B cell (primary cell): Measurements from ENCODE around the gene GRK5.

ENCODE experiments used
- EZH2 ChIP-seq: IDR thresholded peaks from 2 replicates; pipeline ENCODE4 v1.6.1; 2012; ENCODE audit warnings: borderline replicate concordance, low read depth, mild to moderate bottlenecking, moderate library complexity, low read length; ENCODE audit not compliant: insufficient read depth, poor library complexity, severe bottlenecking
- TF ChIP-seq, protein P1 (sequence below): fragments of 200-600 bp; IDR thresholded peaks from one replicate; pipeline ENCODE4 v1.8.0; 2022; ENCODE audit warnings: antibody characterized with exemption, mild to moderate bottlenecking

DNA sequence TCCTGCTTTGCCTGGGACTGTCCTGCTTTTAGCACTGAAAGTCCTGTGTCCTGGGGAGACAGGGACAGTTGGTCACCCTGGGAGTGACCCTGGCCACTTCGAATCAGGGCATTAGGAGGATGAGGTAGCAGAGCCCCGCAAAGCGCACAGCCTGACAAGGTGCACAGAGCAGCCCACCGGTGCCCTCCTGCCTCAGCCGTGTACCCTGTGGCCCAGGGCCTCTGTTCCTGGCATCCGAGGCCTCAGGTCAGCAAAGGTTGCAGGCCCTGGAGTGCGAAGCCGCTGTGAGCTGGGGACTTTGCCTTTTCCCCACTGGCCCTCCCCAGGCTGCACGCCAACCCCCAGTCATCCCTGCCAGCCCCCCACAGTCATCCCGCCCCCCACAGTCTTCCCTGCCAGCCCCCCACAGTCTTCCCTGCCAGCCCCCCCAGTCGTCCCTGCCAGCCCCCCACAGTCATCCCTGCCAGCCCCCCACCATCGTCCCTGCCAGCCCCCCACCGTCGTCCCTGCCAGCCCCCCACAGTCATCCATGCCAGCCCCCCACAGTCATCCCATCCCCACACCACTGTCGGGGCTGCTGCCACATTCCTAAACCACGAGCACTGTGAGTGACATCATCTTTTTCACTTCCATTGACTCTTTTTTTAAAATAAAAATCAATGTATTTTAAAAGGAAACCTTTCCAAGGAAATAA, 243.4 kb downstream of the GRK5 start:
- TF ChIP-seq EZH2: no peak
- TF ChIP-seq, protein P1, sequence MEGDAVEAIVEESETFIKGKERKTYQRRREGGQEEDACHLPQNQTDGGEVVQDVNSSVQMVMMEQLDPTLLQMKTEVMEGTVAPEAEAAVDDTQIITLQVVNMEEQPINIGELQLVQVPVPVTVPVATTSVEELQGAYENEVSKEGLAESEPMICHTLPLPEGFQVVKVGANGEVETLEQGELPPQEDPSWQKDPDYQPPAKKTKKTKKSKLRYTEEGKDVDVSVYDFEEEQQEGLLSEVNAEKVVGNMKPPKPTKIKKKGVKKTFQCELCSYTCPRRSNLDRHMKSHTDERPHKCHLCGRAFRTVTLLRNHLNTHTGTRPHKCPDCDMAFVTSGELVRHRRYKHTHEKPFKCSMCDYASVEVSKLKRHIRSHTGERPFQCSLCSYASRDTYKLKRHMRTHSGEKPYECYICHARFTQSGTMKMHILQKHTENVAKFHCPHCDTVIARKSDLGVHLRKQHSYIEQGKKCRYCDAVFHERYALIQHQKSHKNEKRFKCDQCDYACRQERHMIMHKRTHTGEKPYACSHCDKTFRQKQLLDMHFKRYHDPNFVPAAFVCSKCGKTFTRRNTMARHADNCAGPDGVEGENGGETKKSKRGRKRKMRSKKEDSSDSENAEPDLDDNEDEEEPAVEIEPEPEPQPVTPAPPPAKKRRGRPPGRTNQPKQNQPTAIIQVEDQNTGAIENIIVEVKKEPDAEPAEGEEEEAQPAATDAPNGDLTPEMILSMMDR: no peak
